ENCODE data around the gene RAB12.

RAB12 gene

GRCh38 chr18:8623549-8624106 lies 14.4 kb downstream of the RAB12 start:
- Histone ChIP-seq H3K4me3 (ENCODE audit: low read depth in 1 of 2, low read length in 1 of 2) (no peak overlapping the region), H3K4me1 (ENCODE audit: control insufficient read depth in 1 of 2, insufficient read depth in 1 of 2, low read depth in 1 of 2, low read length in 1 of 2) (peaks cover 7 to 9% of the 10 kb centered on the region in 2 experiments)
- TF ChIP-seq CTCF (IDR thresholded peaks at IDR 0.05): no peak

GRCh38 chr18:8625461-8626092 lies 16.3 kb downstream of the RAB12 start:
- no peak for TF ChIP-seq CTCF (IDR thresholded peaks at IDR 0.05)
- no peak overlapping the region for H3K4me3 ChIP-seq (ENCODE audit: low read depth in 1 of 2, low read length in 1 of 2)

More at GRCh38 chr18:8623549-8624106, 14.4 kb downstream of the RAB12 start:
- Histone ChIP-seq H3K9me3 (no peaks in the 10 kb centered on the region), H3K36me3 (peaks cover 24% of the 10 kb centered on the region), H3K27ac (peak overlapping the region; percentile 0), H3K27me3 (no peaks in the 10 kb centered on the region)

GRCh38 chr18:8626414-8627106 lies 17.3 kb downstream of the RAB12 start:
- H3K9me3 ChIP-seq: no peaks in the 10 kb centered on the region
- no peak overlapping the region for H3K27ac ChIP-seq
- no peaks in the 10 kb centered on the region for H3K27me3 ChIP-seq
- H3K4me1 ChIP-seq (ENCODE audit: control insufficient read depth in 1 of 2, insufficient read depth in 1 of 2, low read depth in 1 of 2, low read length in 1 of 2): peaks cover 7 to 9% of the 10 kb centered on the region in 2 experiments
- peaks cover 30% of the 10 kb centered on the region for H3K36me3 ChIP-seq
- TF ChIP-seq CTCF (IDR thresholded peaks at IDR 0.05): no peak
- H3K4me3 ChIP-seq (ENCODE audit: low read depth in 1 of 2, low read length in 1 of 2): no peak overlapping the region

More at GRCh38 chr18:8625461-8626092, 16.3 kb downstream of the RAB12 start:
- H3K4me1 ChIP-seq (ENCODE audit: control insufficient read depth in 1 of 2, insufficient read depth in 1 of 2, low read depth in 1 of 2, low read length in 1 of 2): peaks cover 7 to 9% of the 10 kb centered on the region in 2 experiments
- no peaks in the 10 kb centered on the region for H3K9me3 ChIP-seq
- H3K27ac ChIP-seq: no peak overlapping the region
- no peaks in the 10 kb centered on the region for H3K27me3 ChIP-seq
- H3K36me3 ChIP-seq: peaks cover 30% of the 10 kb centered on the region

- Histone ChIP-seq H3K4me1 (ENCODE audit: control insufficient read depth in 1 of 2, insufficient read depth in 1 of 2, low read depth in 1 of 2, low read length in 1 of 2) (peaks cover 7 to 9% of the 10 kb centered on the region in 2 experiments), H3K36me3 (peaks cover 30% of the 10 kb centered on the region), H3K9me3 (no peaks in the 10 kb centered on the region), H3K27me3 (no peaks in the 10 kb centered on the region), H3K4me3 (ENCODE audit: low read depth in 1 of 2, low read length in 1 of 2) (no peak overlapping the region), H3K27ac (no peak overlapping the region)
- no peak for TF ChIP-seq CTCF (IDR thresholded peaks at IDR 0.05)
Observed at GRCh38 chr18:8627107-8627472, 17.9 kb downstream of the RAB12 start.

GRCh38 chr18:8627540-8627939 lies 18.3 kb downstream of the RAB12 start:
- no peaks in the 10 kb centered on the region for H3K9me3 ChIP-seq
- no peak for TF ChIP-seq CTCF (IDR thresholded peaks at IDR 0.05)
- peaks cover 7 to 9% of the 10 kb centered on the region in 2 experiments for H3K4me1 ChIP-seq (ENCODE audit: control insufficient read depth in 1 of 2, insufficient read depth in 1 of 2, low read depth in 1 of 2, low read length in 1 of 2)
- peaks cover 30% of the 10 kb centered on the region for H3K36me3 ChIP-seq
- no peaks in the 10 kb centered on the region for H3K27me3 ChIP-seq
- H3K27ac ChIP-seq: no peak overlapping the region
- no peak overlapping the region for H3K4me3 ChIP-seq (ENCODE audit: low read depth in 1 of 2, low read length in 1 of 2)
